Neural progenitor cell (in vitro differentiated cells): ENCODE data around the gene FPR2.

Source experiments
- CTCF ChIP-seq: fragments of 200-600 bp; sonication (generic); IDR thresholded peaks from 2 replicates; pipeline ENCODE4 v1.5.1; 2017; ENCODE audit warnings: antibody characterized with exemption, mild to moderate bottlenecking
- EZH2 ChIP-seq: fragments of 200-600 bp; sonication (generic); IDR thresholded peaks from 2 replicates; pipeline ENCODE4 v1.6.1; 2017; ENCODE audit warnings: antibody characterized with exemption, mild to moderate bottlenecking, moderate library complexity

GRCh38 chr19:51808333-51808986, 47.5 kb downstream of the FPR2 start:
- TF ChIP-seq CTCF (no peak), EZH2 (no peak)
